Gastroesophageal sphincter (tissue), 4 donors: ENCODE data around the gene KXD1. TPM values are rescaled to one million over a fixed set of nuclear protein-coding genes. Genes with fewer than 3 reads are reported as not detected.

Source experiments
- ATAC-seq: fragments of 150-250 bp; one replicate; pipeline ENCODE4 v1.9.1; 2016; ENCODE audit warnings: mild to moderate bottlenecking, moderate library complexity
- H3K27ac ChIP-seq, 4 donors: fragments of 200-600 bp; sonication (generic) in 3 of 4; 1 replicate in 3 of 4; 2 replicates in 1 of 4; pipeline ENCODE4 v1.5.1; 2016 to 2019
- H3K27me3 ChIP-seq: fragments of 200-600 bp; sonication (generic); one replicate; pipeline ENCODE4 v1.5.1; 2019
- H3K36me3 ChIP-seq, 2 donors: fragments of 200-600 bp; sonication (generic); one replicate each; pipeline ENCODE4 v1.5.1; 2019; ENCODE audit warnings: control low read depth in 1 of 2
- H3K4me1 ChIP-seq, 3 donors: fragments of 200-600 bp; sonication (generic); 1 replicate in 2 of 3; 2 replicates in 1 of 3; pipeline ENCODE4 v1.5.1; 2016 to 2019; ENCODE audit warnings: control low read depth in 2 of 3
- H3K4me3 ChIP-seq, 2 donors: fragments of 200-600 bp; sonication (generic); one replicate each; pipeline ENCODE4 v1.5.1; 2019; ENCODE audit warnings: mild to moderate bottlenecking in 1 of 2, moderate library complexity in 1 of 2
- H3K9me3 ChIP-seq, 3 donors: fragments of 200-600 bp; sonication (generic); one replicate each; pipeline ENCODE4 v1.5.1; 2017 to 2019; ENCODE audit warnings: control low read depth in 2 of 3
- EP300 ChIP-seq: sonication (generic); formaldehyde crosslinking; IDR thresholded peaks from one replicate; pipeline ENCODE4 v1.6.1; 2017; ENCODE audit warnings: antibody characterized with exemption, mild to moderate bottlenecking
- POLR2A ChIP-seq, 2 donors: fragments of 450-650 bp; IDR thresholded peaks; one replicate each; pipeline ENCODE4 v1.6.1; 2017; ENCODE audit warnings: antibody characterized with exemption in 2 of 2, mild to moderate bottlenecking in 2 of 2, moderate library complexity in 1 of 2
- POLR2AphosphoS5 ChIP-seq: sonication (generic); formaldehyde crosslinking; IDR thresholded peaks from one replicate; pipeline ENCODE4 v1.6.1; 2017; ENCODE audit warnings: antibody characterized with exemption
- WGBS, 2 donors: methylation state at CpG; one replicate each; pipeline ENCODE4 v1.1.5; 2018; ENCODE audit warnings: low coverage in 1 of 2; 5-methylcytosine and 5-hydroxymethylcytosine counted together
- total RNA-seq, 4 donors: library from RNA; depleted of rRNA; stranded (reverse); fragments of >200 nt; gene quantifications; one replicate each; pipeline ENCODE4 v1.1.0, GENCODE V29; 2016
- TF ChIP-seq, protein P1 (sequence below), 4 experiments: fragments of 200-600 bp in 2 of 4; fragments of 450-650 bp in 2 of 4; sonication (generic) in 1 of 4; IDR thresholded peaks; one replicate each; pipeline ENCODE4 v1.5.1; 2017 to 2019; ENCODE audit warnings: antibody characterized with exemption in 4 of 4, mild to moderate bottlenecking in 2 of 4, moderate library complexity in 2 of 4

Gene KXD1
- total RNA-seq, 4 donors from 2014 or later = 130 to 137 (median 135) TPM

- no peaks in the 10 kb centered on the region for H3K9me3 ChIP-seq
- WGBS, 2 donors = no CpG with 5 or more reads among the region's 26 CpGs
- peak overlapping the region in 1 of 2 donors; percentile 25 for H3K4me3 ChIP-seq
- TF ChIP-seq, protein P1, sequence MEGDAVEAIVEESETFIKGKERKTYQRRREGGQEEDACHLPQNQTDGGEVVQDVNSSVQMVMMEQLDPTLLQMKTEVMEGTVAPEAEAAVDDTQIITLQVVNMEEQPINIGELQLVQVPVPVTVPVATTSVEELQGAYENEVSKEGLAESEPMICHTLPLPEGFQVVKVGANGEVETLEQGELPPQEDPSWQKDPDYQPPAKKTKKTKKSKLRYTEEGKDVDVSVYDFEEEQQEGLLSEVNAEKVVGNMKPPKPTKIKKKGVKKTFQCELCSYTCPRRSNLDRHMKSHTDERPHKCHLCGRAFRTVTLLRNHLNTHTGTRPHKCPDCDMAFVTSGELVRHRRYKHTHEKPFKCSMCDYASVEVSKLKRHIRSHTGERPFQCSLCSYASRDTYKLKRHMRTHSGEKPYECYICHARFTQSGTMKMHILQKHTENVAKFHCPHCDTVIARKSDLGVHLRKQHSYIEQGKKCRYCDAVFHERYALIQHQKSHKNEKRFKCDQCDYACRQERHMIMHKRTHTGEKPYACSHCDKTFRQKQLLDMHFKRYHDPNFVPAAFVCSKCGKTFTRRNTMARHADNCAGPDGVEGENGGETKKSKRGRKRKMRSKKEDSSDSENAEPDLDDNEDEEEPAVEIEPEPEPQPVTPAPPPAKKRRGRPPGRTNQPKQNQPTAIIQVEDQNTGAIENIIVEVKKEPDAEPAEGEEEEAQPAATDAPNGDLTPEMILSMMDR (IDR thresholded peaks at IDR 0.05) = no peak
- H3K4me1 ChIP-seq = peaks cover 0 to 43% (median 24%) of the 10 kb centered on the region in 3 donors
- no peaks in the 10 kb centered on the region for H3K36me3 ChIP-seq
- ATAC-seq = no peak
- peak overlapping the region in 1 of 4 donors; percentile 30 for H3K27ac ChIP-seq
- H3K27me3 ChIP-seq = peaks cover 90% of the 10 kb centered on the region
Measured at GRCh38 chr19:18603958-18604819, 46.5 kb downstream of the KXD1 start.

DNA sequence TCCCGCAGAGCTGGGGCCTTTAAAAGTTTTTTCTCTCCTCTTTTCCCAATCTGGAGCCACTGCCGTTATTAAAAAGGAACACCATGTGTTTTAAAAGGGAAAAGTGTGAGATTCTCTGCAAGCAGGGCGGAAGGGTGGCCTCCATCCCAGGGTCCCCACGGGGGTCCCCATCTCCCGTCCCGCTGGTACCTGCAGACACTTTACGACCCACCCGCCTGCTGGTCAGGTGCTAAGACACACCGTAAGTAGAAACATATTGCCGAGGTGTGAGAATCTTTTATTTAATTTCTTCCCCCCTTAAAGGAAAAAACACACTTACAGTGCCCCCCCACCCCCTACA, 47.1 kb downstream of the KXD1 start:
- H3K36me3 ChIP-seq = no peaks in the 10 kb centered on the region
- no peak for ATAC-seq
- peak overlapping the region in 1 of 2 donors; percentile 50 for H3K4me3 ChIP-seq
- peaks cover 0 to 43% (median 24%) of the 10 kb centered on the region in 3 donors for H3K4me1 ChIP-seq
- no peaks in the 10 kb centered on the region for H3K9me3 ChIP-seq
- H3K27ac ChIP-seq = no peak overlapping the region
- peaks cover 90% of the 10 kb centered on the region for H3K27me3 ChIP-seq
- TF ChIP-seq POLR2A (IDR thresholded peaks at IDR 0.05) (no peak), POLR2AphosphoS5 (no peak), EP300 (no peak)
- TF ChIP-seq, protein P1 (IDR thresholded peaks at IDR 0.05) = no peak
- WGBS, 2 donors = 40% methylated on average over 9 of the region's 10 CpGs; no CpG with 5 or more reads in 1 of the 2 donors

DNA sequence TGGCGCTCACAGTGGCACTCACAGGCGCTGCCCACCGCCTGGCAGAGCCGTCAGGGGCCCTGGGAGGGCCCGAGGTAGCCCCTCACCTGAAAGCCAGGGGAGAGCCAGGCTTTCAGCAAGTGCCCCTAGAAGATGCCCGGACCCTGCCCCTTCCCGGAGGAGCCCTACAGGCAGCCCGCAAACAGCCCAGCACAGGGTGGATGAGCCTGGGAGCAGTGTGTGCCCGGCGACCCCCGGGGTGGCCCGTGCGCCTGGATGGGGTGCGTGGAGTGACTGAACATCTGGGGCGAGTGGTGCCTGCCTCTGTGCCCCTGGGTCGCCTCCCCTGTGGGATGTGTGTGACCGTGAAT, 47.5 kb downstream of the KXD1 start:
- Histone ChIP-seq H3K4me1 (peaks cover 0 to 43% (median 24%) of the 10 kb centered on the region in 3 donors), H3K27ac (no peak overlapping the region), H3K27me3 (peaks cover 90% of the 10 kb centered on the region), H3K9me3 (no peaks in the 10 kb centered on the region), H3K36me3 (no peaks in the 10 kb centered on the region), H3K4me3 (peak overlapping the region in 1 of 2 donors; percentile 50)
- TF ChIP-seq POLR2A (IDR thresholded peaks at IDR 0.05) (no peak), EP300 (no peak), POLR2AphosphoS5 (no peak)
- TF ChIP-seq, protein P1 (IDR thresholded peaks at IDR 0.05) = no peak
- ATAC-seq = no peak
- 32 to 40% methylated on average over 1 to 5 of the region's 17 CpGs for WGBS, 2 donors

DNA sequence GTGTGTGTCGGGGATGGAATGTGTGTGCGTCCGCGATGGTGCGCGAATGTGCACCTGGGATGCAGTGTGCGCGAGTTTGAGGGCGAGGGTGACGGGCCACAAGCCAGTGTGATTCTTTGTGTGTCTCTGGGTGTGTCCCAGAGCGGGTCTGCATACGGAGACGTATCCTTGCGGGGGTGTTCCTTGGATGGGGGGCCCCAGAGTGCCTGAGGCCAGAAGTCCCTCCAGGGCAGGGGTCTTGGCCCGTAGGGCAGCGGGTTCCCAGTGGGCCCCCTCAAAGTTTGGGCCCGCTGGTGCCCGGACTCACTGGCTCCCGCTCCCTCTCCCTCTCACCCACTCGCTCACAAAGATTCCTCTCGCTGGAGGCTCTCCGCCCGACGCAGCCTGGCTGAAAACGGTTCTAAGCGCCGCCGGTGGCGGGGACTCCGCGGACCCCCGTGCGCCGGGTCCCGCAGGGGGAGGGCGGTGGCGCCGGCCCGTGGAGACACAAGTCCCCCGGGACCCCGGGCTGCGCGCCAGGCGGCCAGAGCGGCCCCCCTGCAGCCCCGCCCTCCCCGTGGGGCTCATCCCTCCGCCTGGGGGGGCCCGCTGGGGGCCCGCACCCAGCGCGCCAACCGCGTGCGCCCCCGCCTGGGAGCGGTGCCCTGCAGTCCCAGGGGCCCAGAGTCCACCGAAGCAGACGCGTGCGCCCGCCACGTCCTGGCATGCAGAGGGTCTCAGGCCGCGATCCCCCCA, 48.0 kb downstream of the KXD1 start:
- ATAC-seq = no peak
- Histone ChIP-seq H3K27me3 (peaks cover 90% of the 10 kb centered on the region), H3K36me3 (no peaks in the 10 kb centered on the region), H3K27ac (no peak overlapping the region), H3K4me3 (peak overlapping the region; percentile 22 to 50), H3K9me3 (no peaks in the 10 kb centered on the region), H3K4me1 (peaks cover 0 to 47% (median 24%) of the 10 kb centered on the region in 3 donors)
- WGBS, 2 donors = no CpG with 5 or more reads among the region's 65 CpGs
- TF ChIP-seq POLR2A (IDR thresholded peaks at IDR 0.05) = no peak
- TF ChIP-seq, protein P1 (IDR thresholded peaks at IDR 0.05) = no peak
- TF ChIP-seq POLR2AphosphoS5 = no peak
- TF ChIP-seq EP300 = no peak
